Adipose tissue (tissue), 3 donors: ENCODE measurements around the gene XKRX. TPM values are rescaled to one million over a fixed set of nuclear protein-coding genes. Genes with fewer than 3 reads are reported as not detected.

ENCODE experiments used
- H3K27ac ChIP-seq: one replicate; pipeline ENCODE4 v1.5.1; 2013; ENCODE audit warnings: low read depth, low read length
- WGBS, 3 donors: extraction: QIAGEN DNeasy Blood & Tissue Kit; methylation state at CpG; one replicate each; pipeline ENCODE4 v1.1.7; 2013; 5-methylcytosine and 5-hydroxymethylcytosine counted together
- polyA plus RNA-seq, 3 donors: library from polyadenylated mRNA; stranded (reverse); fragments of 200-250 nt; gene quantifications; one replicate each; pipeline ENCODE4 v1.2.3, GENCODE V29; 2013
- donor health status: healthy with polysubstance abuse.
- donor health status: Bipolar disorder and iron deficiency.
- donor health status: healthy.

Gene XKRX
- polyA plus RNA-seq: under 1 TPM in 2 of 3 donors, not detected in 1; 0.06 TPM

- WGBS, 3 donors: 1 to 30% (median 2%) methylated on average over 29 to 51 of the region's 51 CpGs
- H3K27ac ChIP-seq: no peak within 1 kb of the TSS
Measured at GRCh38 chrX:100928660-100929613, at the start of gene XKRX. Gene XKRX (minus strand): TSS chrX:100928917. CDS start chrX:100928304, 613 bp downstream.

GRCh38 chrX:100976211-100976610 lies 47.5 kb upstream of the XKRX start:
- H3K27ac ChIP-seq: no peak overlapping the region
- 89 to 97% (median 91%) methylated on average over 1 of the region's 1 CpG for WGBS, 3 donors

- H3K27ac ChIP-seq: no peak overlapping the region
- WGBS, 3 donors: 92 to 93% (median 93%) methylated on average over 3 of the region's 3 CpGs
Measured at GRCh38 chrX:100975212-100975611, 46.5 kb upstream of the XKRX start.

- WGBS, 3 donors: 94 to 98% (median 97%) methylated on average over 8 to 10 of the region's 19 CpGs
- H3K27ac ChIP-seq: no peak overlapping the region
Measured at GRCh38 chrX:100973411-100973810, 44.7 kb upstream of the XKRX start.

- H3K27ac ChIP-seq: no peak overlapping the region
- WGBS, 3 donors: 67 to 100% (median 100%) methylated on average over 1 of the region's 1 CpG
Measured at GRCh38 chrX:100969936-100970335, 41.2 kb upstream of the XKRX start.

GRCh38 chrX:100969408-100969807 lies 40.7 kb upstream of the XKRX start, which contains the start of gene ARL13A:
Gene ARL13A (plus strand): TSS chrX:100969708. CDS start chrX:100973690, 3,982 bp downstream.
- 73 to 99% (median 95%) methylated on average over 2 of the region's 2 CpGs for WGBS, 3 donors
- H3K27ac ChIP-seq: no peak within 1 kb of the TSS

GRCh38 chrX:100964362-100964761 lies 35.6 kb upstream of the XKRX start:
- no peak overlapping the region for H3K27ac ChIP-seq

- H3K27ac ChIP-seq: no peak overlapping the region
- WGBS, 3 donors: 82 to 88% (median 87%) methylated on average over 3 of the region's 3 CpGs
Measured at GRCh38 chrX:100962811-100963210, 34.1 kb upstream of the XKRX start.

- no peak overlapping the region for H3K27ac ChIP-seq
- WGBS, 3 donors: 87 to 100% (median 100%) methylated on average over 1 of the region's 1 CpG
Measured at GRCh38 chrX:100948557-100948956, 19.8 kb upstream of the XKRX start.

GRCh38 chrX:100946299-100946927 lies 17.7 kb upstream of the XKRX start:
- no peak overlapping the region for H3K27ac ChIP-seq
- 49 to 75% (median 53%) methylated on average over 2 of the region's 2 CpGs for WGBS, 3 donors

- 87 to 95% (median 89%) methylated on average over 3 of the region's 3 CpGs for WGBS, 3 donors
- H3K27ac ChIP-seq: no peak overlapping the region
Measured at GRCh38 chrX:100944601-100945000, 15.9 kb upstream of the XKRX start.

- H3K27ac ChIP-seq: no peak overlapping the region
- 57 to 71% (median 66%) methylated on average over 3 to 4 of the region's 4 CpGs for WGBS, 3 donors
Measured at GRCh38 chrX:100939333-100939732, 10.6 kb upstream of the XKRX start.

GRCh38 chrX:100935767-100936166 lies 7.0 kb upstream of the XKRX start:
- 67 to 91% (median 83%) methylated on average over 2 of the region's 2 CpGs for WGBS, 3 donors
- no peak overlapping the region for H3K27ac ChIP-seq

- no peak overlapping the region for H3K27ac ChIP-seq
- 79 to 90% (median 87%) methylated on average over 3 of the region's 3 CpGs for WGBS, 3 donors
Measured at GRCh38 chrX:100931925-100932285, 3.2 kb upstream of the XKRX start.

GRCh38 chrX:100931218-100931924 lies 2.7 kb upstream of the XKRX start:
- no peak overlapping the region for H3K27ac ChIP-seq
- 74 to 89% (median 81%) methylated on average over 4 of the region's 4 CpGs for WGBS, 3 donors

- 69 to 86% (median 75%) methylated on average over 2 of the region's 2 CpGs for WGBS, 3 donors
- H3K27ac ChIP-seq: no peak overlapping the region
Measured at GRCh38 chrX:100926453-100926852, 2.3 kb downstream of the XKRX start.

GRCh38 chrX:100924375-100924774 lies 4.3 kb downstream of the XKRX start:
- WGBS, 3 donors: 57 to 82% (median 74%) methylated on average over 3 of the region's 3 CpGs
- H3K27ac ChIP-seq: no peak overlapping the region

GRCh38 chrX:100915562-100915961 lies 13.2 kb downstream of the XKRX start:
- WGBS, 3 donors: 61 to 92% (median 77%) methylated on average over 2 of the region's 2 CpGs

GRCh38 chrX:100913111-100913510 lies 15.6 kb downstream of the XKRX start:
- WGBS, 3 donors: 82 to 97% (median 92%) methylated on average over 3 of the region's 3 CpGs
- H3K27ac ChIP-seq: no peak overlapping the region

More at GRCh38 chrX:100915562-100915961, 13.2 kb downstream of the XKRX start:
- H3K27ac ChIP-seq: no peak overlapping the region
